Lung (tissue), 12 donors: ENCODE results near the gene ZNRF2. TPM values are rescaled to one million over a fixed set of nuclear protein-coding genes. Genes with fewer than 3 reads are reported as not detected.
"Not testable (repeated sequence)": the region's sequence is repeated elsewhere in the genome, so short reads cannot be mapped to it uniquely, and the experiment has no call there.

ENCODE experiments used
- ATAC-seq: fragments of 200-7000 bp; cut with Tn5 transposase; one replicate; pipeline ENCODE4 v1.9.1; 2020; ENCODE audit warnings: moderate number of reproducible peaks; ENCODE audit not compliant: insufficient read depth, low FRiP score
- DNase-seq, 3 donors: peaks; one replicate each; pipeline ENCODE4 v3.0.0-alpha.2; 2013 to 2017
- H3K27ac ChIP-seq, 2 donors: one replicate each; pipeline ENCODE4 v1.5.1; 2013; ENCODE audit warnings: mild to moderate bottlenecking in 2 of 2, moderate library complexity in 2 of 2, control low read depth in 1 of 2, inconsistent platforms in 1 of 2, low read depth in 1 of 2, low read length in 1 of 2
- H3K27me3 ChIP-seq, 3 donors: one replicate each; pipeline ENCODE4 v1.5.1; 2013; ENCODE audit warnings: low read length in 2 of 3; ENCODE audit not compliant: control insufficient read depth in 3 of 3, insufficient read depth in 3 of 3
- H3K36me3 ChIP-seq, 4 donors: one replicate each; pipeline ENCODE4 v1.5.1; 2013; ENCODE audit warnings: low read length in 4 of 4, mild to moderate bottlenecking in 1 of 4, moderate library complexity in 1 of 4; ENCODE audit not compliant: control insufficient read depth in 4 of 4, insufficient read depth in 4 of 4
- H3K4me1 ChIP-seq, 5 donors: one replicate each; pipeline ENCODE4 v1.5.1; 2013; ENCODE audit warnings: low read length in 5 of 5, mild to moderate bottlenecking in 2 of 5, moderate library complexity in 1 of 5; ENCODE audit not compliant: control insufficient read depth in 5 of 5, insufficient read depth in 5 of 5
- H3K4me3 ChIP-seq: one replicate; pipeline ENCODE4 v1.5.1; 2013; ENCODE audit warnings: mild to moderate bottlenecking, control low read depth, moderate library complexity
- H3K9ac ChIP-seq, 2 donors: one replicate each; pipeline ENCODE4 v1.5.1; 2013; ENCODE audit warnings: low read length in 2 of 2, control low read depth in 1 of 2; ENCODE audit not compliant: insufficient read depth in 1 of 2
- H3K9me3 ChIP-seq, 4 donors: one replicate each; pipeline ENCODE4 v1.5.1; 2013; ENCODE audit warnings: low read length in 3 of 4, mild to moderate bottlenecking in 1 of 4, moderate library complexity in 1 of 4; ENCODE audit not compliant: control insufficient read depth in 4 of 4, insufficient read depth in 3 of 4
- CTCF ChIP-seq: IDR thresholded peaks from 2 replicates; pipeline ENCODE4 v1.5.1; 2012; ENCODE audit warnings: mild to moderate bottlenecking; ENCODE audit errors: control extremely low read depth, extremely low read depth
- WGBS, 2 donors: extraction: QIAGEN DNeasy Blood & Tissue Kit; methylation state at CpG; one replicate each; pipeline ENCODE4 v1.1.7; 2013; 5-methylcytosine and 5-hydroxymethylcytosine counted together
- polyA plus RNA-seq, 2 donors: library from polyadenylated mRNA; stranded (reverse); fragments of 200-250 nt; gene quantifications; one replicate each; pipeline ENCODE4 v1.2.1, GENCODE V29; 2013
- total RNA-seq, 2 donors: library from RNA; depleted of rRNA in 1 of 2; stranded (reverse); fragments of >200 nt in 1 of 2; gene quantifications; one replicate each; pipeline ENCODE4 v1.2.1, GENCODE V29; 2014 to 2021
- donor health status: control.
- donor health status: control.
- donor health status: Bipolar disorder and iron deficiency.
- donor health status: healthy.
- donor health status: DM: yes; HTN: yes; CAD: no.

ZNRF2 gene
- total and polyA plus RNA-seq, 4 donors: 5.9 to 27.6 (median 15.4) TPM

DNA sequence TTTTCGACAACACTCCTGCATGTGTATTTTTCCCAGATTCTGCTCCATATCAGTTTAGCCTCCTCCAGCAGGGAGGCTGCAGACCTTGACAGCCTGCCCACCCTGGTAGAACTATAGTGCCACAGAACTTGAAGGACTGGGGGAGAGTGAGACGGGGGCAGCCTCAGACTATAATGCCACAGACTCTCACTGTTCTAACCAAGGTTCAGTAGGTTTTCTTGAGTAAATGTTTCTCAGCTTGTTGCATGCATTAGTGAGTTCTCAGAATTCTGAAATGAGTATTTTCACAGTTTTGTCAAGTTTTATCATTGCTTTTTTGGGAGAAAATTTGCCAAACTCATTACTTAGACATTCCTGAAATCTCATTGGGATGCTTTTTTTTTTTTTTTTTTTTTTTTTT is 95.9 kb downstream of the ZNRF2 start:
- DNase-seq (no peak), ATAC-seq (no peak)
- 94 to 95% methylated on average over 2 of the region's 2 CpGs for WGBS, 2 donors
- H3K36me3 ChIP-seq: no peaks in the 10 kb centered on the region
- no peaks in the 10 kb centered on the region for H3K9me3 ChIP-seq
- H3K4me3 ChIP-seq: no peak overlapping the region
- no peaks in the 10 kb centered on the region for H3K27me3 ChIP-seq
- TF ChIP-seq CTCF: no peak
- no peak overlapping the region for H3K9ac ChIP-seq
- no peak overlapping the region for H3K27ac ChIP-seq
- no peaks in the 10 kb centered on the region for H3K4me1 ChIP-seq

- not testable (repeated sequence) for H3K4me1 ChIP-seq, H3K4me3 ChIP-seq, H3K9ac ChIP-seq, ATAC-seq, DNase-seq, H3K36me3 ChIP-seq, H3K27ac ChIP-seq, H3K27me3 ChIP-seq, H3K9me3 ChIP-seq
- WGBS, 2 donors: 97% methylated on average over 4 of the region's 4 CpGs
Observed at GRCh38 chr7:30380824-30381223, 96.4 kb downstream of the ZNRF2 start.

GRCh38 chr7:30382607-30383006 is 98.2 kb downstream of the ZNRF2 start:
- Histone ChIP-seq H3K36me3 (no peaks in the 10 kb centered on the region), H3K27ac (no peak overlapping the region), H3K9me3 (no peaks in the 10 kb centered on the region), H3K9ac (no peak overlapping the region), H3K27me3 (no peaks in the 10 kb centered on the region), H3K4me3 (no peak overlapping the region), H3K4me1 (no peaks in the 10 kb centered on the region)
- 40 to 93% methylated on average over 1 of the region's 1 CpG for WGBS, 2 donors
- ATAC-seq (no peak), DNase-seq (no peak)
- TF ChIP-seq CTCF: no peak

- H3K9ac ChIP-seq: no peak overlapping the region
- TF ChIP-seq CTCF: no peak
- no peaks in the 10 kb centered on the region for H3K36me3 ChIP-seq
- H3K27ac ChIP-seq: no peak overlapping the region
- 37 to 56% methylated on average over 3 of the region's 3 CpGs for WGBS, 2 donors
- peaks cover 0 to 2% (median 0%) of the 10 kb centered on the region in 5 donors for H3K4me1 ChIP-seq
- no peaks in the 10 kb centered on the region for H3K9me3 ChIP-seq
- H3K4me3 ChIP-seq: no peak overlapping the region
- H3K27me3 ChIP-seq: no peaks in the 10 kb centered on the region
- ATAC-seq (no peak), DNase-seq (no peak)
Observed at GRCh38 chr7:30389791-30390190, 105.4 kb downstream of the ZNRF2 start.
